B cell (primary cell): Measurements from ENCODE around the gene CRCP.
"Not testable (repeated sequence)": the region's sequence is repeated elsewhere in the genome, so short reads cannot be mapped to it uniquely, and the experiment has no call there.

Experiments
- EZH2 ChIP-seq: IDR thresholded peaks from 2 replicates; pipeline ENCODE4 v1.6.1; 2012; ENCODE audit warnings: borderline replicate concordance, low read depth, mild to moderate bottlenecking, moderate library complexity, low read length; ENCODE audit not compliant: insufficient read depth, poor library complexity, severe bottlenecking
- TF ChIP-seq, protein P1 (sequence below): fragments of 200-600 bp; IDR thresholded peaks from one replicate; pipeline ENCODE4 v1.8.0; 2022; ENCODE audit warnings: antibody characterized with exemption, mild to moderate bottlenecking

DNA sequence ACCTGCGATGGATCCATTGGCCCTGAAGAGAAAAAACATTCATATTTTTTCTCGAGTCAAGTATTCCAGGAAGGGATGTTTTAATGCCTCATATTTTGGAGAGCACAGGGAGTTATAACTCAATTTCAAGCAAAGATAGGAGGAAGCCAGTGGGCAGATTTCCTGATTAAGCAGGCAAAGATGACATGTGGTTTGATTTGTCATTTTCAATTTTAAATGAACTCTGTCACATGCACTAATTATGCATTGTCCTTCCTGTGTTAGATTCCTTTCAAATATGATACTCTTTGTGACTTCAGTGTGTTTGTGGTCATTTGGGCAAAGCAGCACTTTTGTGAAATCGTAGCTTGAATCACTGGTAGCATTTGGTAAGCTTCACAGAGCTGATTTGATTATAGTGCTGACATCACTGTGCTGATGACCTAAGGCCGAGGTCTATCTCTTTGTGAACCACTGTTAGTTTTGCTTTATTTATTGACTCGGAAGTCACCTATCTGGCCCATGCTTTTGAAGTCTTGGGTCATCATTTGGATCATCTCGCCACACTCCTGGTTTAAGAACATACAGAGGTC lies 11.2 kb downstream of the CRCP start:
- TF ChIP-seq, protein P1, sequence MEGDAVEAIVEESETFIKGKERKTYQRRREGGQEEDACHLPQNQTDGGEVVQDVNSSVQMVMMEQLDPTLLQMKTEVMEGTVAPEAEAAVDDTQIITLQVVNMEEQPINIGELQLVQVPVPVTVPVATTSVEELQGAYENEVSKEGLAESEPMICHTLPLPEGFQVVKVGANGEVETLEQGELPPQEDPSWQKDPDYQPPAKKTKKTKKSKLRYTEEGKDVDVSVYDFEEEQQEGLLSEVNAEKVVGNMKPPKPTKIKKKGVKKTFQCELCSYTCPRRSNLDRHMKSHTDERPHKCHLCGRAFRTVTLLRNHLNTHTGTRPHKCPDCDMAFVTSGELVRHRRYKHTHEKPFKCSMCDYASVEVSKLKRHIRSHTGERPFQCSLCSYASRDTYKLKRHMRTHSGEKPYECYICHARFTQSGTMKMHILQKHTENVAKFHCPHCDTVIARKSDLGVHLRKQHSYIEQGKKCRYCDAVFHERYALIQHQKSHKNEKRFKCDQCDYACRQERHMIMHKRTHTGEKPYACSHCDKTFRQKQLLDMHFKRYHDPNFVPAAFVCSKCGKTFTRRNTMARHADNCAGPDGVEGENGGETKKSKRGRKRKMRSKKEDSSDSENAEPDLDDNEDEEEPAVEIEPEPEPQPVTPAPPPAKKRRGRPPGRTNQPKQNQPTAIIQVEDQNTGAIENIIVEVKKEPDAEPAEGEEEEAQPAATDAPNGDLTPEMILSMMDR: not testable (repeated sequence)
- TF ChIP-seq EZH2: not testable (repeated sequence)
